ENCODE measurements around the gene SH3RF3. TPM values are rescaled to one million over a fixed set of nuclear protein-coding genes. Genes with fewer than 3 reads are reported as not detected.

The SH3RF3 gene
- polyA plus RNA-seq, 1 of the 3 experiments (the other 2 are of a cell fraction): 1.9 TPM

DNA sequence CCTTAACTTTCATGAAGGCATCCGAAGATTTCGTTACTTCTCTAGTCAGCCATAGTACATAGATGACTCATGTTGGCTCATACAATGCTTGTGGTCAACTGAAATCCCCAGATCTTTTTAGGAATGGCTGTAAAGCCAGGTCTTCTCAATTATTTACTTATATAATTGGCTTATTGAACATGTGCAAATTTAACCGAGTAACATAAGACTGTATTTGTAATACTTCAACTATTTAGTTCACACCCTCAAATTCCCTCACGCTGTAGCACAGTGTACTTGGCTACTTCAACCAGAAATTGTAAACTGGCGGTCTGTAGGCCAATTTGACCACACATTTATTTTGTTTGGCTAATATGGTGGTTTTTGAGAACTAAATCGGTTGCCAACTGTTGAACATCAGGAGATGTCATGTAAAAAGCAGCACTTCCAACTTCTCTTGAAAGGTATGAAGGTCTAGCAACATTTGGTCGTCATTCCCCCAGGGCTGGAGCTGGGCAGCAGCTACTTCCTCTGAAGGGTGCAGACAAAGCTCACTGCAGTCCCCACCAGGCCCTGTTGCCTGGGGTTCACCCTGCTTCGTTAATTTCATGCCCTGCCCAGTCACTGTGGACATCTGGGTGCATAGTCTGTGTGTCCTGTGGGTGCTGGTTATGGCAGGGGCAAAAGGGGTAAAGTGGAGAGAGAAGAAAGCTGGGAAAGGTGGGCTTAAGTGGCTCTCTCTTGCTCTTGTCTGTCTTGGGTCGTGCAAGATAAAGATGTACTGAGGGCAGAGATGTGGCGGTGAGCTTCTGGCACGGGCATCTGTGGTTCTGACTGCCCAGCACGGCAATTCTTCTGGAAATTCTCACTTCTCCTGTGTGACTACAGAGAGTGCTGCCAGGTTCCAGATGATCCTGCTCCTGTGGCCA lies 3.2 kb upstream of the SH3RF3 start:
- H3K36me3 ChIP-seq (replicated peaks in 1 of 2; ENCODE audit: control insufficient read depth in 1 of 2, insufficient read depth in 2 of 2, low read length in 1 of 2): no peaks in the 10 kb centered on the region
- TF ChIP-seq TAF1 (IDR thresholded peaks at IDR 0.05; ENCODE audit: borderline replicate concordance, low read depth, low read length): no peak
- TF ChIP-seq, protein P1, sequence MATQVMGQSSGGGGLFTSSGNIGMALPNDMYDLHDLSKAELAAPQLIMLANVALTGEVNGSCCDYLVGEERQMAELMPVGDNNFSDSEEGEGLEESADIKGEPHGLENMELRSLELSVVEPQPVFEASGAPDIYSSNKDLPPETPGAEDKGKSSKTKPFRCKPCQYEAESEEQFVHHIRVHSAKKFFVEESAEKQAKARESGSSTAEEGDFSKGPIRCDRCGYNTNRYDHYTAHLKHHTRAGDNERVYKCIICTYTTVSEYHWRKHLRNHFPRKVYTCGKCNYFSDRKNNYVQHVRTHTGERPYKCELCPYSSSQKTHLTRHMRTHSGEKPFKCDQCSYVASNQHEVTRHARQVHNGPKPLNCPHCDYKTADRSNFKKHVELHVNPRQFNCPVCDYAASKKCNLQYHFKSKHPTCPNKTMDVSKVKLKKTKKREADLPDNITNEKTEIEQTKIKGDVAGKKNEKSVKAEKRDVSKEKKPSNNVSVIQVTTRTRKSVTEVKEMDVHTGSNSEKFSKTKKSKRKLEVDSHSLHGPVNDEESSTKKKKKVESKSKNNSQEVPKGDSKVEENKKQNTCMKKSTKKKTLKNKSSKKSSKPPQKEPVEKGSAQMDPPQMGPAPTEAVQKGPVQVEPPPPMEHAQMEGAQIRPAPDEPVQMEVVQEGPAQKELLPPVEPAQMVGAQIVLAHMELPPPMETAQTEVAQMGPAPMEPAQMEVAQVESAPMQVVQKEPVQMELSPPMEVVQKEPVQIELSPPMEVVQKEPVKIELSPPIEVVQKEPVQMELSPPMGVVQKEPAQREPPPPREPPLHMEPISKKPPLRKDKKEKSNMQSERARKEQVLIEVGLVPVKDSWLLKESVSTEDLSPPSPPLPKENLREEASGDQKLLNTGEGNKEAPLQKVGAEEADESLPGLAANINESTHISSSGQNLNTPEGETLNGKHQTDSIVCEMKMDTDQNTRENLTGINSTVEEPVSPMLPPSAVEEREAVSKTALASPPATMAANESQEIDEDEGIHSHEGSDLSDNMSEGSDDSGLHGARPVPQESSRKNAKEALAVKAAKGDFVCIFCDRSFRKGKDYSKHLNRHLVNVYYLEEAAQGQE (IDR thresholded peaks at IDR 0.05; ENCODE audit: low read depth, low read length): no peak
- no peak; the same call in 1 of the 2 replicates for TF ChIP-seq TEAD4 (IDR thresholded peaks at IDR 0.05; ENCODE audit: borderline replicate concordance, insufficient read depth)
- TF ChIP-seq TCF12 (IDR thresholded peaks at IDR 0.05): peak; percentile 80
- no peak for TF ChIP-seq MEF2A (IDR thresholded peaks at IDR 0.05; ENCODE audit: borderline replicate concordance, low read depth)
- TF ChIP-seq, protein P2, sequence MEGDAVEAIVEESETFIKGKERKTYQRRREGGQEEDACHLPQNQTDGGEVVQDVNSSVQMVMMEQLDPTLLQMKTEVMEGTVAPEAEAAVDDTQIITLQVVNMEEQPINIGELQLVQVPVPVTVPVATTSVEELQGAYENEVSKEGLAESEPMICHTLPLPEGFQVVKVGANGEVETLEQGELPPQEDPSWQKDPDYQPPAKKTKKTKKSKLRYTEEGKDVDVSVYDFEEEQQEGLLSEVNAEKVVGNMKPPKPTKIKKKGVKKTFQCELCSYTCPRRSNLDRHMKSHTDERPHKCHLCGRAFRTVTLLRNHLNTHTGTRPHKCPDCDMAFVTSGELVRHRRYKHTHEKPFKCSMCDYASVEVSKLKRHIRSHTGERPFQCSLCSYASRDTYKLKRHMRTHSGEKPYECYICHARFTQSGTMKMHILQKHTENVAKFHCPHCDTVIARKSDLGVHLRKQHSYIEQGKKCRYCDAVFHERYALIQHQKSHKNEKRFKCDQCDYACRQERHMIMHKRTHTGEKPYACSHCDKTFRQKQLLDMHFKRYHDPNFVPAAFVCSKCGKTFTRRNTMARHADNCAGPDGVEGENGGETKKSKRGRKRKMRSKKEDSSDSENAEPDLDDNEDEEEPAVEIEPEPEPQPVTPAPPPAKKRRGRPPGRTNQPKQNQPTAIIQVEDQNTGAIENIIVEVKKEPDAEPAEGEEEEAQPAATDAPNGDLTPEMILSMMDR (IDR thresholded peaks at IDR 0.05): no peak
- TF ChIP-seq POLR2AphosphoS5 (IDR thresholded peaks at IDR 0.05; ENCODE audit: low read depth, low read length): peak; percentile 45; the same call in 1 of the 2 replicates
- no peak for TF ChIP-seq MXI1 (IDR thresholded peaks at IDR 0.05; ENCODE audit: low read depth, low read length)
- TF ChIP-seq FOSL2 (IDR thresholded peaks at IDR 0.05; ENCODE audit: borderline replicate concordance, low read depth): peak; percentile 95
- TF ChIP-seq SMC3 (IDR thresholded peaks at IDR 0.05; ENCODE audit: low read depth, low read length): no peak
- no peak for TF ChIP-seq GATA2 (CRISPR knock-in tag; IDR thresholded peaks at IDR 0.05)
- peak; percentile 81 for TF ChIP-seq NFIC (IDR thresholded peaks at IDR 0.05; ENCODE audit: borderline replicate concordance)
- peak; percentile 70; the same call in 1 of the 2 replicates for TF ChIP-seq YY1 (IDR thresholded peaks at IDR 0.05; ENCODE audit: low read depth)
- peak in 1 of 2 experiments; percentile 57; a peak in 1 of 4 replicates for TF ChIP-seq EP300 (IDR thresholded peaks at IDR 0.05; ENCODE audit: borderline replicate concordance in 1 of 2, low read depth in 1 of 2, low read length in 1 of 2)
- TF ChIP-seq JUND (IDR thresholded peaks at IDR 0.05): peak; percentile 81
- TF ChIP-seq RXRA (IDR thresholded peaks at IDR 0.05; ENCODE audit: borderline replicate concordance, low read depth): no peak
- no peak for TF ChIP-seq RAD21 (IDR thresholded peaks at IDR 0.05; ENCODE audit: low read length)
- TF ChIP-seq, protein P3, sequence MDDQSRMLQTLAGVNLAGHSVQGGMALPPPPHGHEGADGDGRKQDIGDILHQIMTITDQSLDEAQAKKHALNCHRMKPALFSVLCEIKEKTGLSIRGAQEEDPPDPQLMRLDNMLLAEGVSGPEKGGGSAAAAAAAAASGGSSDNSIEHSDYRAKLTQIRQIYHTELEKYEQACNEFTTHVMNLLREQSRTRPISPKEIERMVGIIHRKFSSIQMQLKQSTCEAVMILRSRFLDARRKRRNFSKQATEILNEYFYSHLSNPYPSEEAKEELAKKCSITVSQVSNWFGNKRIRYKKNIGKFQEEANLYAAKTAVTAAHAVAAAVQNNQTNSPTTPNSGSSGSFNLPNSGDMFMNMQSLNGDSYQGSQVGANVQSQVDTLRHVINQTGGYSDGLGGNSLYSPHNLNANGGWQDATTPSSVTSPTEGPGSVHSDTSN (IDR thresholded peaks at IDR 0.05): peak; percentile 57
- TF ChIP-seq RFX5 (IDR thresholded peaks at IDR 0.05; ENCODE audit: low read length): no peak
- no peak for TF ChIP-seq SIN3A (IDR thresholded peaks at IDR 0.05; ENCODE audit: borderline replicate concordance, low read depth, low read length)
- 0 out of 2 replicates have a peak, but pooled peaks have one; percentile 65 for TF ChIP-seq FOXM1 (IDR thresholded peaks at IDR 0.05; ENCODE audit: low read depth)
- TF ChIP-seq, protein P4, sequence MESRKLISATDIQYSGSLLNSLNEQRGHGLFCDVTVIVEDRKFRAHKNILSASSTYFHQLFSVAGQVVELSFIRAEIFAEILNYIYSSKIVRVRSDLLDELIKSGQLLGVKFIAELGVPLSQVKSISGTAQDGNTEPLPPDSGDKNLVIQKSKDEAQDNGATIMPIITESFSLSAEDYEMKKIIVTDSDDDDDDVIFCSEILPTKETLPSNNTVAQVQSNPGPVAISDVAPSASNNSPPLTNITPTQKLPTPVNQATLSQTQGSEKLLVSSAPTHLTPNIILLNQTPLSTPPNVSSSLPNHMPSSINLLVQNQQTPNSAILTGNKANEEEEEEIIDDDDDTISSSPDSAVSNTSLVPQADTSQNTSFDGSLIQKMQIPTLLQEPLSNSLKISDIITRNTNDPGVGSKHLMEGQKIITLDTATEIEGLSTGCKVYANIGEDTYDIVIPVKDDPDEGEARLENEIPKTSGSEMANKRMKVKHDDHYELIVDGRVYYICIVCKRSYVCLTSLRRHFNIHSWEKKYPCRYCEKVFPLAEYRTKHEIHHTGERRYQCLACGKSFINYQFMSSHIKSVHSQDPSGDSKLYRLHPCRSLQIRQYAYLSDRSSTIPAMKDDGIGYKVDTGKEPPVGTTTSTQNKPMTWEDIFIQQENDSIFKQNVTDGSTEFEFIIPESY (IDR thresholded peaks at IDR 0.05; ENCODE audit: borderline replicate concordance, low read depth): 0 out of 2 replicates have a peak, but pooled peaks have one; percentile 53
- peak overlapping the region; percentile 18 to 86; a peak in 3 of 4 replicates for H3K27ac ChIP-seq (ENCODE audit: low read depth in 2 of 2, low read length in 1 of 2)
- peaks cover 8% of the 10 kb centered on the region; the same call in 1 of the 2 replicates for H3K27me3 ChIP-seq (ENCODE audit: insufficient read depth)
- H4K20me1 ChIP-seq (ENCODE audit: insufficient read depth): peaks cover 9% of the 10 kb centered on the region
- H3K4me2 ChIP-seq: peak overlapping the region; percentile 66
- no peak for DNase-seq
- ChIA-PET POLR2A (no interaction called here), CTCF (interaction anchor here (0.7 to 14.0 kb wide), 5 partner anchors 14 to 421 kb away, joined by 3 to 160 read pairs (median 3); no protein-coding TSS in a partner anchor)
- 42% methylated on average over 11 of the region's 12 CpGs for WGBS (ENCODE audit: low lambda C conversion rate)
- H2AFZ ChIP-seq (ENCODE audit: low read depth): peak overlapping the region; percentile 45; the same call in 1 of the 2 replicates
- H3F3A ChIP-seq (replicated peaks; ENCODE audit: insufficient read depth): peaks cover 27% of the 10 kb centered on the region
- H3K79me2 ChIP-seq (ENCODE audit: insufficient read depth): peaks cover 32% of the 10 kb centered on the region
- H3K4me3 ChIP-seq (ENCODE audit: low read depth in 2 of 2, low read length in 1 of 2): peak overlapping the region in 1 of 2 experiments; percentile 45; a peak in 2 of 4 replicates
- no peaks in the 10 kb centered on the region for H3K9me3 ChIP-seq
- H3K9me2 ChIP-seq: no peaks in the 10 kb centered on the region
- peaks cover 19 to 25% of the 10 kb centered on the region in 2 experiments; a peak in 3 of 4 replicates for H3K4me1 ChIP-seq (ENCODE audit: control insufficient read depth in 1 of 2, insufficient read depth in 2 of 2, low read depth in 1 of 2, low read length in 1 of 2)
- peak overlapping the region; percentile 12; the same call in 1 of the 2 replicates for H3K9ac ChIP-seq

Data from SK-N-SH (cell line).